ENCODE measurements around the gene PDE4D. TPM values are rescaled to one million over a fixed set of nuclear protein-coding genes. Genes with fewer than 3 reads are reported as not detected.

Gene PDE4D
- total and polyA plus RNA-seq, 2 of the 4 experiments (the other 2 are of a cell fraction), result 1.4 to 7.9 TPM

DNA sequence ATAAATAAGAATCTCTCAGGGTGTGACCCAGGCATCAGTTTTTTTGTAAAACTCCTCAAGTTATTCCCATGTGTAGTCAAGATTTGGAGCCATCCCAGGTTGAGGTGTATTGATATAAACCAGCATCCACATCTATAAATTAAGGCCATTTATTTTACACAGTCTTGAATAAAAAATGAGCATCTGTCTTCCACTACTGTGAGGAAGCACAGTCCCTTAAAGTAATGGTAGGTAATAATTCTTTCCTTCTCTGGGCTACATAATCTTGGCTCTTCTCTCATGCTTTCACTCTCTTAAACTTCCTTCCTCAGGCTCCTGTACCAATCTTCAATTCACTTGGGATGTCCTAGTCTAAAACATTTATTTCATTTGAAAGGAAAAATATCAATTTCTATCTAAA lies 110.3 kb downstream of the PDE4D start:
- no peak for TF ChIP-seq CEBPB (IDR thresholded peaks at IDR 0.05; ENCODE audit: low read depth, low read length)
- TF ChIP-seq, protein P1, sequence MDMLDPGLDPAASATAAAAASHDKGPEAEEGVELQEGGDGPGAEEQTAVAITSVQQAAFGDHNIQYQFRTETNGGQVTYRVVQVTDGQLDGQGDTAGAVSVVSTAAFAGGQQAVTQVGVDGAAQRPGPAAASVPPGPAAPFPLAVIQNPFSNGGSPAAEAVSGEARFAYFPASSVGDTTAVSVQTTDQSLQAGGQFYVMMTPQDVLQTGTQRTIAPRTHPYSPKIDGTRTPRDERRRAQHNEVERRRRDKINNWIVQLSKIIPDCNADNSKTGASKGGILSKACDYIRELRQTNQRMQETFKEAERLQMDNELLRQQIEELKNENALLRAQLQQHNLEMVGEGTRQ (IDR thresholded peaks at IDR 0.05; ENCODE audit: low read depth, low read length), result no peak
- TF ChIP-seq FOS (IDR thresholded peaks at IDR 0.05; ENCODE audit: low read depth, low read length), result no peak
- TF ChIP-seq RAD21 (IDR thresholded peaks at IDR 0.05; ENCODE audit: low read length), result no peak
- TF ChIP-seq BHLHE40 (IDR thresholded peaks at IDR 0.05; ENCODE audit: low read depth, low read length), result no peak
- no peak for TF ChIP-seq MAZ (IDR thresholded peaks at IDR 0.05; ENCODE audit: borderline replicate concordance, low read depth, low read length)
- no peak for TF ChIP-seq MXI1 (IDR thresholded peaks at IDR 0.05; ENCODE audit: borderline replicate concordance, low read depth, low read length)
- no peak for TF ChIP-seq POLR2A (IDR thresholded peaks at IDR 0.05; ENCODE audit: low read depth, low read length)
- TF ChIP-seq CHD1 (IDR thresholded peaks at IDR 0.05; ENCODE audit: low read depth, low read length), result no peak
- H3K36me3 ChIP-seq (ENCODE audit: control insufficient read depth, insufficient read depth, low read length), result no peaks in the 10 kb centered on the region
- no TSS peak for BruUV-seq (replicated peaks)
- ATAC-seq (ENCODE audit: low read depth) (no peak), DNase-seq (no peak)
- H2BK15ac ChIP-seq (ENCODE audit: low read depth, low read length), result no peak overlapping the region
- dilution Hi-C loops (cut with HindIII; ENCODE audit: low sequenced_read_pairs, unreplicated experiment) (no loop called here), intact Hi-C loops (cut with micrococcal nuclease) (no loop called here), in situ Hi-C loops (cut with MboI; ENCODE audit: low sequenced_read_pairs) (loop anchor here (25.0 kb wide), 1 partner anchor 271 kb away; no protein-coding TSS in a partner anchor)
- H2BK120ac ChIP-seq (ENCODE audit: low read depth, low read length), result no peak overlapping the region
- H3K4me1 ChIP-seq (ENCODE audit: control insufficient read depth, insufficient read depth, low read length), result no peaks in the 10 kb centered on the region
- no peak overlapping the region for H3K18ac ChIP-seq (ENCODE audit: low read depth, low read length)
- no peak overlapping the region for H2AFZ ChIP-seq (replicated peaks; ENCODE audit: low read length, poor library complexity)
- H3K56ac ChIP-seq (ENCODE audit: extremely low read depth, insufficient read depth, low read length), result no peak overlapping the region
- H3K4me2 ChIP-seq (ENCODE audit: low read depth, low read length), result no peak overlapping the region
- no peaks in the 10 kb centered on the region for H3K9me3 ChIP-seq (ENCODE audit: control insufficient read depth, insufficient read depth, low read length)
- no peak overlapping the region for H2AK5ac ChIP-seq (ENCODE audit: low read depth, low read length)
- H3K9me1 ChIP-seq (ENCODE audit: insufficient read depth, low read length), result no peaks in the 10 kb centered on the region
- no peak overlapping the region for H3K23ac ChIP-seq (ENCODE audit: low read depth, low read length)
- no peak overlapping the region for H4K8ac ChIP-seq (ENCODE audit: low read depth in 2 of 2, low read length in 2 of 2)
- H4K20me1 ChIP-seq (ENCODE audit: insufficient read depth, low read length), result no peaks in the 10 kb centered on the region
- H3K27ac ChIP-seq (ENCODE audit: insufficient read depth, low read length), result no peak overlapping the region
- no peaks in the 10 kb centered on the region for H3K27me3 ChIP-seq (ENCODE audit: control insufficient read depth, insufficient read depth, low read length)
- H3K4ac ChIP-seq (ENCODE audit: low read depth, low read length), result no peak overlapping the region
- ChIA-PET POLR2A (ENCODE audit: unreplicated experiment) (no interaction called here), CTCF (no interaction called here)
- H3K4me3 ChIP-seq (ENCODE audit: insufficient read depth, low read depth, low read length), result no peak overlapping the region
- H4K5ac ChIP-seq (ENCODE audit: low read depth, low read length), result no peak overlapping the region
- no peak overlapping the region for H3K9ac ChIP-seq (ENCODE audit: low read depth, low read length)
- H3K14ac ChIP-seq (replicated peaks; ENCODE audit: low read depth, low read length), result no peak overlapping the region
- H2BK5ac ChIP-seq (ENCODE audit: low read depth, low read length, poor library complexity, severe bottlenecking), result no peak overlapping the region
- H2AK9ac ChIP-seq (replicated peaks; ENCODE audit: low read depth, low read length, poor library complexity), result no peak overlapping the region
- no peak overlapping the region for H2BK20ac ChIP-seq (ENCODE audit: low read depth, low read length)
- H4K91ac ChIP-seq (ENCODE audit: insufficient read depth, low read depth, low read length), result no peak overlapping the region
- H3K79me1 ChIP-seq (ENCODE audit: low read depth in 1 of 2, low read length in 2 of 2), result no peaks in the 10 kb centered on the region

Data from IMR-90 (cell line).